BLaER1 treated with 17β-estradiol and CSF1 and Interleukin-3, amounts not matched to agents 10 nM and 100 nM (cell line): Measurements from ENCODE around the gene RPL36A.
A peak's percentile ranks its signal among the peaks of the same experiment; 100 is the strongest.

Experiments
- H3K27ac ChIP-seq, 11 experiments: shearing (Covaris generic); formaldehyde crosslinking; 2 replicates each; pipeline ENCODE4 v1.8.1; 2022
- H3K27me3 ChIP-seq, 11 experiments: shearing (Covaris generic); formaldehyde crosslinking; 2 replicates each; pipeline ENCODE4 v1.8.1; 2022
- H3K36me3 ChIP-seq, 11 experiments: shearing (Covaris generic); formaldehyde crosslinking; 2 replicates each; pipeline ENCODE4 v1.8.1; 2022
- H3K4me1 ChIP-seq, 10 experiments: shearing (Covaris generic); formaldehyde crosslinking; 2 replicates each; pipeline ENCODE4 v1.8.1; 2022
- H3K4me2 ChIP-seq, 11 experiments: shearing (Covaris generic); formaldehyde crosslinking; 2 replicates each; pipeline ENCODE4 v1.8.1; 2022
- H3K4me3 ChIP-seq, 10 experiments: shearing (Covaris generic); formaldehyde crosslinking; 2 replicates each; pipeline ENCODE4 v1.8.1; 2022
- H3K9ac ChIP-seq, 11 experiments: shearing (Covaris generic); formaldehyde crosslinking; 2 replicates each; pipeline ENCODE4 v1.8.1; 2022
- H3K9me3 ChIP-seq, 11 experiments: shearing (Covaris generic); formaldehyde crosslinking; replicated peaks in 1 of 11; 2 replicates each; pipeline ENCODE4 v1.8.1; 2022
- H4K20me1 ChIP-seq, 11 experiments: shearing (Covaris generic); formaldehyde crosslinking; 2 replicates each; pipeline ENCODE4 v1.8.1; 2022
- Cebpa-rat ChIP-seq, 11 experiments: shearing (Covaris generic); IDR thresholded peaks; 2 replicates each; pipeline ENCODE4 v1.8.1; 2022

Gene RPL36A

GRCh38 chrX:101395789-101396188, 5.0 kb downstream of the RPL36A start:
- H4K20me1 ChIP-seq: peaks cover 0 to 26% (median 4%) of the 10 kb centered on the region in 11 experiments; a peak in 7 of 22 replicates
- peaks cover 0 to 5% (median 0%) of the 10 kb centered on the region in 11 experiments; a peak in 4 of 22 replicates for H3K9me3 ChIP-seq
- no peak overlapping the region for H3K4me3 ChIP-seq
- H3K4me2 ChIP-seq: peak overlapping the region in 8 of 11 experiments; percentile 14 to 41 (median 24); a peak in 10 of 22 replicates
- H3K27ac ChIP-seq: peak overlapping the region in 10 of 11 experiments; percentile 0 to 95 (median 64); a peak in 19 of 22 replicates
- peaks cover 37 to 81% (median 63%) of the 10 kb centered on the region in 11 experiments for H3K36me3 ChIP-seq
- H3K4me1 ChIP-seq: peaks cover 17 to 40% (median 28%) of the 10 kb centered on the region in 10 experiments
- no peaks in the 10 kb centered on the region for H3K27me3 ChIP-seq
- TF ChIP-seq Cebpa-rat (IDR thresholded peaks at IDR 0.05): peak in 2 of 11 experiments; percentile 51 to 53; a peak in 3 of 22 replicates
- H3K9ac ChIP-seq: peak overlapping the region in 7 of 11 experiments; percentile 3 to 53 (median 37); a peak in 6 of 22 replicates

GRCh38 chrX:101397779-101398178, 7.0 kb downstream of the RPL36A start:
- Histone ChIP-seq H3K36me3 (peaks cover 41 to 86% (median 72%) of the 10 kb centered on the region in 11 experiments), H3K4me2 (no peak overlapping the region), H3K27ac (peak overlapping the region in 1 of 11 experiments; percentile 26; a peak in 2 of 22 replicates), H3K9ac (no peak overlapping the region), H3K27me3 (no peaks in the 10 kb centered on the region), H3K9me3 (no peaks in the 10 kb centered on the region; a peak in 1 of 22 replicates), H3K4me1 (peaks cover 10 to 45% (median 24%) of the 10 kb centered on the region in 10 experiments; a peak in 19 of 20 replicates), H3K4me3 (no peak overlapping the region), H4K20me1 (peaks cover 0 to 26% (median 4%) of the 10 kb centered on the region in 11 experiments; a peak in 7 of 22 replicates)
- no peak for TF ChIP-seq Cebpa-rat (IDR thresholded peaks at IDR 0.05)

GRCh38 chrX:101398694-101399093, 7.9 kb downstream of the RPL36A start:
- Histone ChIP-seq H3K9ac (no peak overlapping the region), H3K36me3 (peaks cover 45 to 86% (median 71%) of the 10 kb centered on the region in 11 experiments)

GRCh38 chrX:101399825-101400224, 9.0 kb downstream of the RPL36A start:
- TF ChIP-seq Cebpa-rat (IDR thresholded peaks at IDR 0.05): no peak
- Histone ChIP-seq H3K4me1 (peaks cover 0 to 42% (median 7%) of the 10 kb centered on the region in 10 experiments; a peak in 11 of 20 replicates), H3K9ac (no peak overlapping the region), H3K4me3 (no peak overlapping the region), H3K9me3 (peaks cover 0 to 7% (median 0%) of the 10 kb centered on the region in 11 experiments; a peak in 2 of 22 replicates), H3K27me3 (no peaks in the 10 kb centered on the region), H4K20me1 (peaks cover 0 to 26% (median 4%) of the 10 kb centered on the region in 11 experiments; a peak in 7 of 22 replicates), H3K36me3 (peaks cover 53 to 88% (median 80%) of the 10 kb centered on the region in 11 experiments), H3K4me2 (no peak overlapping the region), H3K27ac (no peak overlapping the region)

More at GRCh38 chrX:101398694-101399093, 7.9 kb downstream of the RPL36A start:
- Histone ChIP-seq H3K4me2 (no peak overlapping the region), H3K9me3 (peaks cover 0 to 6% (median 0%) of the 10 kb centered on the region in 11 experiments; a peak in 2 of 22 replicates), H3K27me3 (no peaks in the 10 kb centered on the region), H3K27ac (no peak overlapping the region), H3K4me3 (no peak overlapping the region), H3K4me1 (peaks cover under 1 to 43% (median 15%) of the 10 kb centered on the region in 10 experiments; a peak in 17 of 20 replicates), H4K20me1 (peaks cover 0 to 26% (median 4%) of the 10 kb centered on the region in 11 experiments; a peak in 7 of 22 replicates)
- TF ChIP-seq Cebpa-rat (IDR thresholded peaks at IDR 0.05): no peak

GRCh38 chrX:101407167-101407747, 16.4 kb downstream of the RPL36A start:
- Histone ChIP-seq H3K9me3 (peaks cover 0 to 15% (median 5%) of the 10 kb centered on the region in 11 experiments; a peak in 5 of 22 replicates), H3K4me3 (peak overlapping the region; percentile 64 to 81 (median 72)), H3K4me1 (peaks cover 7 to 49% (median 15%) of the 10 kb centered on the region in 10 experiments; a peak in 19 of 20 replicates), H3K27me3 (no peaks in the 10 kb centered on the region), H3K4me2 (peak overlapping the region; percentile 46 to 81 (median 65)), H4K20me1 (peaks cover 0 to 21% (median 6%) of the 10 kb centered on the region in 11 experiments; a peak in 11 of 22 replicates), H3K9ac (peak overlapping the region; percentile 83 to 95 (median 89)), H3K27ac (peak overlapping the region; percentile 81 to 97 (median 88)), H3K36me3 (peaks cover 18 to 39% (median 31%) of the 10 kb centered on the region in 11 experiments)
- no peak for TF ChIP-seq Cebpa-rat (IDR thresholded peaks at IDR 0.05)

GRCh38 chrX:101407748-101408531, 17.1 kb downstream of the RPL36A start, which contains the start of the genes GLA and HNRNPH2:
Gene GLA (minus strand): TSS chrX:101407925. CDS start chrX:101407903, 22 bp downstream.
Gene HNRNPH2 (plus strand): TSS chrX:101408222. CDS start chrX:101411989, 3,767 bp downstream.
- peak within 1 kb of the TSS; percentile 64 to 81 (median 72) for H3K4me3 ChIP-seq
- peaks cover 21 to 39% (median 32%) of the 10 kb centered on the region in 11 experiments for H3K36me3 ChIP-seq

GRCh38 chrX:101408532-101408841, 17.7 kb downstream of the RPL36A start:
- peak overlapping the region; percentile 83 to 95 (median 90) for H3K9ac ChIP-seq
- peak overlapping the region in 9 of 11 experiments; percentile 45 to 77 (median 68); a peak in 17 of 22 replicates for H3K4me2 ChIP-seq
- H3K9me3 ChIP-seq: peaks cover 0 to 12% (median 5%) of the 10 kb centered on the region in 11 experiments; a peak in 5 of 22 replicates
- peak overlapping the region; percentile 55 to 81 (median 72) for H3K4me3 ChIP-seq
- peaks cover 0 to 27% (median 11%) of the 10 kb centered on the region in 11 experiments; a peak in 11 of 22 replicates for H4K20me1 ChIP-seq
- H3K27me3 ChIP-seq: no peaks in the 10 kb centered on the region
- H3K4me1 ChIP-seq: peaks cover 7 to 51% (median 17%) of the 10 kb centered on the region in 10 experiments; a peak in 19 of 20 replicates
- peaks cover 19 to 40% (median 30%) of the 10 kb centered on the region in 11 experiments for H3K36me3 ChIP-seq
- TF ChIP-seq Cebpa-rat (IDR thresholded peaks at IDR 0.05): no peak
- peak overlapping the region; percentile 81 to 97 (median 93) for H3K27ac ChIP-seq

More at GRCh38 chrX:101407748-101408531, 17.1 kb downstream of the RPL36A start, which contains the start of the genes GLA and HNRNPH2:
- H3K4me2 ChIP-seq: peak within 1 kb of the TSS; percentile 65 to 81 (median 70)
- H3K4me1 ChIP-seq: peaks cover 7 to 50% (median 18%) of the 10 kb centered on the region in 10 experiments; a peak in 19 of 20 replicates
- no peaks in the 10 kb centered on the region for H3K27me3 ChIP-seq
- TF ChIP-seq Cebpa-rat (IDR thresholded peaks at IDR 0.05): no peak
- H3K27ac ChIP-seq: peak within 1 kb of the TSS; percentile 81 to 97 (median 93)
- peak within 1 kb of the TSS; percentile 83 to 95 (median 90) for H3K9ac ChIP-seq
- peaks cover 0 to 15% (median 5%) of the 10 kb centered on the region in 11 experiments; a peak in 5 of 22 replicates for H3K9me3 ChIP-seq
- peaks cover 0 to 27% (median 10%) of the 10 kb centered on the region in 11 experiments; a peak in 11 of 22 replicates for H4K20me1 ChIP-seq

- peak overlapping the region; percentile 81 to 97 (median 93) for H3K27ac ChIP-seq
- peak overlapping the region; percentile 55 to 81 (median 72) for H3K4me3 ChIP-seq
- H3K9me3 ChIP-seq: peaks cover 0 to 12% (median 5%) of the 10 kb centered on the region in 11 experiments; a peak in 5 of 22 replicates
- peaks cover 7 to 50% (median 17%) of the 10 kb centered on the region in 10 experiments; a peak in 19 of 20 replicates for H3K4me1 ChIP-seq
- H3K36me3 ChIP-seq: peaks cover 14 to 40% (median 25%) of the 10 kb centered on the region in 11 experiments
- peaks cover 0 to 27% (median 11%) of the 10 kb centered on the region in 11 experiments; a peak in 11 of 22 replicates for H4K20me1 ChIP-seq
- H3K9ac ChIP-seq: peak overlapping the region; percentile 83 to 95 (median 90)
- H3K4me2 ChIP-seq: peak overlapping the region; percentile 45 to 77 (median 69); a peak in 21 of 22 replicates
- no peak for TF ChIP-seq Cebpa-rat (IDR thresholded peaks at IDR 0.05)
- H3K27me3 ChIP-seq: no peaks in the 10 kb centered on the region
These were observed 18.2 kb downstream of the RPL36A start for GRCh38 chrX:101409043-101409442.
